ENCODE data around the gene SND1.

Gene SND1

DNA sequence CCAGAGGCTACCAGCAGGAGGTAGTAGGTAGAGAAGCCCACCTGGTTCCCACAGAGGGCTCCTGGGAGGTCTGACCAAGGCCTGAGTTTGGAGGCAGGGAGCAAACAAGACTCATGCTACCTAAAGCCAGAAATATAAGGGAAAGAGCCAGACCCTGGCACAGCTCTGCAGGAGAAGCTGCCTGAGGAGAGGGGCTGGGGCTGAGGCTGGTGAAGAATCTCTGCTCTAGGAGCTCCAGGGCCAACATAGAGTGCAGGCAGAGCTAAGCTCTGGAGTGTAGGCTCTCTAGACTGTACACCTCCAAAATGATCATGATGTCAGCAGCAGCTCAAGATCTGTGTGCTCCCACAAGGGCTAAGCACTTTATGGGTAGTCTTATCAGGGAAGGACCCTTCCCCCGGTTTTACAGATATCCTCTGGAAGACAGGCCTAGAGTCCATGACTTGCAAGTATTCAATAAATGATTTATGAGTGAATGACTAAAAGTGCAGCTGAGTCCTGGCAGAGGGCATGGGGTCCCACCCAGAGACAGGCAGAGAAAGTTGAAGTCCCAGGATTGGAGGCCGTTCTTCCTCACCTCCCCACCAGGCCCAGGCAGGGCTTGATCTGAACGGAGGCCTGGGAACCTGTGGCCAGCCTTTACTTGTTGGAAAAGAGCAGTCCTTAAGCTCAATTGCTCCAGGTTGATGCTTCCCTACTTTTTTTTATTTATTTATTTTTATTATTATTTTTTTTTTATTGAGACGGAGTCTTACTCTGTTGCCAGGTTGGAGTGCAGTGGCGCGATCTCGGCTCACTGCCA lies 450.7 kb downstream of the SND1 start:
- H2AK5ac ChIP-seq (ENCODE audit: low read length, severe bottlenecking) = no peak overlapping the region
- no peak overlapping the region for H2AFZ ChIP-seq (ENCODE audit: low read depth, low read length)
- no peak overlapping the region for H2BK15ac ChIP-seq (ENCODE audit: low read depth, poor library complexity, severe bottlenecking)
- peaks cover 13 to 31% of the 10 kb centered on the region in 2 experiments for H3K27me3 ChIP-seq (ENCODE audit: control insufficient read depth in 1 of 2, insufficient read depth in 1 of 2, low read length in 2 of 2)
- no peak overlapping the region for H3K23ac ChIP-seq (ENCODE audit: low read length in 2 of 2)
- H3K36me3 ChIP-seq (ENCODE audit: control insufficient read depth in 1 of 2, insufficient read depth in 2 of 2, low read depth in 1 of 2, low read length in 2 of 2) = peaks cover 7 to 11% of the 10 kb centered on the region in 2 experiments
- H3K4me2 ChIP-seq (ENCODE audit: low read length, poor library complexity, severe bottlenecking) = no peak overlapping the region
- H3K9me3 ChIP-seq (ENCODE audit: control insufficient read depth, low read length) = no peaks in the 10 kb centered on the region
- H4K8ac ChIP-seq (ENCODE audit: low read length) = no peak overlapping the region
- no peak overlapping the region for H2BK5ac ChIP-seq (ENCODE audit: low read depth, low read length, poor library complexity, severe bottlenecking)
- H3K4me1 ChIP-seq (ENCODE audit: control insufficient read depth, insufficient read depth, low read depth, low read length) = peaks cover 3% of the 10 kb centered on the region
- no peak overlapping the region for H3K9ac ChIP-seq (ENCODE audit: low read length)
- no peak overlapping the region for H3K18ac ChIP-seq (ENCODE audit: low read depth in 1 of 2, low read length in 2 of 2)
- WGBS = 84% methylated on average over 6 of the region's 7 CpGs
- H3K4me3 ChIP-seq (ENCODE audit: insufficient read depth in 1 of 2, low read depth in 1 of 2, low read length in 2 of 2) = no peak overlapping the region
- no peak overlapping the region for H4K91ac ChIP-seq (ENCODE audit: low read length)
- no peak overlapping the region for H2BK12ac ChIP-seq (ENCODE audit: low read length in 2 of 2)
- no peak overlapping the region for H3K27ac ChIP-seq (ENCODE audit: low read length, poor library complexity, severe bottlenecking)
- H3K14ac ChIP-seq (ENCODE audit: low read length in 2 of 2) = no peak overlapping the region
- no peak overlapping the region for H3K4ac ChIP-seq (ENCODE audit: low read depth in 1 of 2, low read length in 2 of 2)
- DNase-seq = no peak
- no peak overlapping the region for H2BK120ac ChIP-seq (ENCODE audit: low read depth, low read length)
- no peaks in the 10 kb centered on the region for H3K79me1 ChIP-seq (replicated peaks; ENCODE audit: low read length, poor library complexity, severe bottlenecking)

- 95% methylated on average over 44 of the region's 44 CpGs for WGBS
These were observed 451.6 kb downstream of the SND1 start for GRCh38 chr7:128103498-128104107.

GRCh38 chr7:128104108-128104742 lies 452.2 kb downstream of the SND1 start:
- no peak overlapping the region for H2BK5ac ChIP-seq (ENCODE audit: low read depth, low read length, poor library complexity, severe bottlenecking)
- H2BK15ac ChIP-seq (ENCODE audit: low read depth, poor library complexity, severe bottlenecking) = no peak overlapping the region
- WGBS = 76% methylated on average over 59 of the region's 59 CpGs
- H3K27me3 ChIP-seq (ENCODE audit: control insufficient read depth in 1 of 2, insufficient read depth in 1 of 2, low read length in 2 of 2) = peaks cover 25 to 42% of the 10 kb centered on the region in 2 experiments
- H3K36me3 ChIP-seq (ENCODE audit: control insufficient read depth in 1 of 2, insufficient read depth in 2 of 2, low read depth in 1 of 2, low read length in 2 of 2) = peaks cover 0 to 3% of the 10 kb centered on the region in 2 experiments
- H2BK120ac ChIP-seq (ENCODE audit: low read depth, low read length) = no peak overlapping the region
- H3K4me2 ChIP-seq (ENCODE audit: low read length, poor library complexity, severe bottlenecking) = no peak overlapping the region
- no peak overlapping the region for H3K14ac ChIP-seq (ENCODE audit: low read length in 2 of 2)
- no peak overlapping the region for H3K4ac ChIP-seq (ENCODE audit: low read depth in 1 of 2, low read length in 2 of 2)
- no peak for DNase-seq
- no peak overlapping the region for H3K27ac ChIP-seq (ENCODE audit: low read length, poor library complexity, severe bottlenecking)
- H4K8ac ChIP-seq (ENCODE audit: low read length) = no peak overlapping the region
- no peak overlapping the region for H3K23ac ChIP-seq (ENCODE audit: low read length in 2 of 2)
- H3K4me1 ChIP-seq (ENCODE audit: control insufficient read depth, insufficient read depth, low read depth, low read length) = peaks cover 3% of the 10 kb centered on the region
- no peaks in the 10 kb centered on the region for H3K9me3 ChIP-seq (ENCODE audit: control insufficient read depth, low read length)
- H2BK12ac ChIP-seq (ENCODE audit: low read length in 2 of 2) = no peak overlapping the region
- no peak overlapping the region for H4K91ac ChIP-seq (ENCODE audit: low read length)
- H3K9ac ChIP-seq (ENCODE audit: low read length) = peak overlapping the region; percentile 49
- H2AFZ ChIP-seq (ENCODE audit: low read depth, low read length) = no peak overlapping the region
- no peak overlapping the region for H3K18ac ChIP-seq (ENCODE audit: low read depth in 1 of 2, low read length in 2 of 2)
- peak overlapping the region in 1 of 2 experiments; percentile 77 for H3K4me3 ChIP-seq (ENCODE audit: insufficient read depth in 1 of 2, low read depth in 1 of 2, low read length in 2 of 2)
- no peak overlapping the region for H2AK5ac ChIP-seq (ENCODE audit: low read length, severe bottlenecking)
- H3K79me1 ChIP-seq (replicated peaks; ENCODE audit: low read length, poor library complexity, severe bottlenecking) = no peaks in the 10 kb centered on the region

More at GRCh38 chr7:128103498-128104107, 451.6 kb downstream of the SND1 start:
- H3K18ac ChIP-seq (ENCODE audit: low read depth in 1 of 2, low read length in 2 of 2) = no peak overlapping the region
- H3K4me2 ChIP-seq (ENCODE audit: low read length, poor library complexity, severe bottlenecking) = no peak overlapping the region
- no peak overlapping the region for H2BK15ac ChIP-seq (ENCODE audit: low read depth, poor library complexity, severe bottlenecking)
- H3K9me3 ChIP-seq (ENCODE audit: control insufficient read depth, low read length) = no peaks in the 10 kb centered on the region
- H4K8ac ChIP-seq (ENCODE audit: low read length) = no peak overlapping the region
- no peak overlapping the region for H3K4ac ChIP-seq (ENCODE audit: low read depth in 1 of 2, low read length in 2 of 2)
- no peak overlapping the region for H2BK5ac ChIP-seq (ENCODE audit: low read depth, low read length, poor library complexity, severe bottlenecking)
- no peak overlapping the region for H3K23ac ChIP-seq (ENCODE audit: low read length in 2 of 2)
- H2AFZ ChIP-seq (ENCODE audit: low read depth, low read length) = no peak overlapping the region
- H3K4me3 ChIP-seq (ENCODE audit: insufficient read depth in 1 of 2, low read depth in 1 of 2, low read length in 2 of 2) = peak overlapping the region; percentile 26 to 77
- no peak overlapping the region for H2AK5ac ChIP-seq (ENCODE audit: low read length, severe bottlenecking)
- no peak for DNase-seq
- no peak overlapping the region for H3K14ac ChIP-seq (ENCODE audit: low read length in 2 of 2)
- no peak overlapping the region for H3K27ac ChIP-seq (ENCODE audit: low read length, poor library complexity, severe bottlenecking)
- H3K79me1 ChIP-seq (replicated peaks; ENCODE audit: low read length, poor library complexity, severe bottlenecking) = no peaks in the 10 kb centered on the region
- peaks cover 19 to 36% of the 10 kb centered on the region in 2 experiments for H3K27me3 ChIP-seq (ENCODE audit: control insufficient read depth in 1 of 2, insufficient read depth in 1 of 2, low read length in 2 of 2)
- H3K9ac ChIP-seq (ENCODE audit: low read length) = peak overlapping the region; percentile 49
- peaks cover 4 to 9% of the 10 kb centered on the region in 2 experiments for H3K36me3 ChIP-seq (ENCODE audit: control insufficient read depth in 1 of 2, insufficient read depth in 2 of 2, low read depth in 1 of 2, low read length in 2 of 2)
- H4K91ac ChIP-seq (ENCODE audit: low read length) = no peak overlapping the region
- H2BK120ac ChIP-seq (ENCODE audit: low read depth, low read length) = no peak overlapping the region
- no peak overlapping the region for H2BK12ac ChIP-seq (ENCODE audit: low read length in 2 of 2)
- peaks cover 3% of the 10 kb centered on the region for H3K4me1 ChIP-seq (ENCODE audit: control insufficient read depth, insufficient read depth, low read depth, low read length)
